Measurements from ENCODE around the gene ACP4.
"Not testable (repeated sequence)": the region's sequence is repeated elsewhere in the genome, so short reads cannot be mapped to it uniquely, and the experiment has no call there.

Gene ACP4

DNA sequence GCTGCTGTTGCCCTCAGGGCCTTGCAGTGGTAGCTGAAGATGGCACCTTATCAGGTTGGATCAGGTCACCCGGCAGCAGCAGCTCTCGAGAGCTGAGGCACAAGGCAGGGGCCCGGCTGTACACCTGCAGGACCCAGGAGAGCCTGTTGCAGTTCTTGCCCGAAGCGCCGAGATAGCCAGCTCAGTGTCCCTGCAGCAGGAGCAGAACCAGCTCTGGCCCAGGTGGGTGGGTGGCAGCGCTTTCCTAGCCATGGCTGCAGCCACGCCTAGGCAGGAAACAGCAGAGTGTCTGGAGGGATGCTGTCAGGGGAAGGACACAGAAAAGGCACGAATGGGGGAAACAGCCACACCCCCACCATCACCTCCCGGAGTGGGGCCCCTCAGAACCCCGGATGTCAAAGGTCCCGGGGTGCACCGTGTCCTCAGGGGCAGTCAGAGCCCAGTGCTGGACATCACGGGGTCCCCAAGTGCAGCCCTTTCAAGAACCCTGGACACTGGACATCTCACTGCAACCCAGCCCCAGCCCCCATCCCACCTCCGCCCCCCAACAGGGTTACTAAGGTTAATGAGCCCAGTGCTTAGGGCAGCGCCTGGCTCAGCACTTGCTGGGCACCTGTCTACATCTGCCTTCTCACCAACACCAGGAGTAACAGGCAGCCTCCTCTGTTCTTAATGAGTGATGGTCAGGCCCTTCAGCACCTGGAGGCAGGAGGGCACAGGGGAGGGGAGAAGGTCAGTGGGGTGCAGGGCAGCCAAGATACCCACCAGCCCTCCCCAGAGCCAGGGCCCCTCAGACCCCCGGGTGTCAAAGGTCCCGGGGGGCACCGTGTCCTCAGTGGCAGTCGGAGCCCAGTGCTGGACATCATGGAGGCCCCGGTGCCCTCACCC, 8.7 kb downstream of the ACP4 start:
- no peak for DNase-seq

DNA sequence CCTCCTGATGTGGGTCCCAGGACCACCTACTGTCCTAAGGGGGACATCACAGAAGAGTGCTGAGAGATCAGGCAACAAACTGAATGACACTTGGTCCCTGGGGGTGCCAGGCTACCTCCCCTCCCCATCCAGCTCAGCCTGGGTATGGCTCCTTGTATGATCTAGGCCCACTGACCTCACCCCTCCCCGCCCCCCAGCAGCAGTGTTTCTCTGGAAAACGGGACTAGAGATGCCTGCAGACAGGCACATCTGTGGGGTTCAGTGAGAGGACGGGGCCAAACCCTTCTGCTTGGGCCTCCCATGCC, 9.3 kb downstream of the ACP4 start:
- DNase-seq, result no peak

DNA sequence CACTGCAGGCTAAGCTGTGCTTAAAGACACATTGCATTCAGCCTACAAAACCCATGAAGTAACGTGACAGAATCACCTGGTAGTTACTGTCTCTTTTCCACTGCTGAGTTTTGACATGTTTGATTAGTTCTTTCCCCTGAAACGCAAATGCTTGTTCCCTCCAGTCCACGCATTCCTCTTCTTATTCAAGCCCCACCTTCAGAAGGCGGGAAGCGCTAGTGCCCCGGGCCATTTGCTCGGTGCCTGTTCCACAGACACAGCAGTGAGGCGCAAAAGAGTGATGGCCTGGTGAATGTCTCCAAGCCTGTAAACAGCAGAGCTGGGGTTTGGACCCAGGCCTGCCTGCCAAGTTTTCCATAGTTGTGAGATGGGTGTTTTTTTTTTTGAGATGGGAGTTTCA, 10.9 kb downstream of the ACP4 start:
- DNase-seq, result no peak

DNA sequence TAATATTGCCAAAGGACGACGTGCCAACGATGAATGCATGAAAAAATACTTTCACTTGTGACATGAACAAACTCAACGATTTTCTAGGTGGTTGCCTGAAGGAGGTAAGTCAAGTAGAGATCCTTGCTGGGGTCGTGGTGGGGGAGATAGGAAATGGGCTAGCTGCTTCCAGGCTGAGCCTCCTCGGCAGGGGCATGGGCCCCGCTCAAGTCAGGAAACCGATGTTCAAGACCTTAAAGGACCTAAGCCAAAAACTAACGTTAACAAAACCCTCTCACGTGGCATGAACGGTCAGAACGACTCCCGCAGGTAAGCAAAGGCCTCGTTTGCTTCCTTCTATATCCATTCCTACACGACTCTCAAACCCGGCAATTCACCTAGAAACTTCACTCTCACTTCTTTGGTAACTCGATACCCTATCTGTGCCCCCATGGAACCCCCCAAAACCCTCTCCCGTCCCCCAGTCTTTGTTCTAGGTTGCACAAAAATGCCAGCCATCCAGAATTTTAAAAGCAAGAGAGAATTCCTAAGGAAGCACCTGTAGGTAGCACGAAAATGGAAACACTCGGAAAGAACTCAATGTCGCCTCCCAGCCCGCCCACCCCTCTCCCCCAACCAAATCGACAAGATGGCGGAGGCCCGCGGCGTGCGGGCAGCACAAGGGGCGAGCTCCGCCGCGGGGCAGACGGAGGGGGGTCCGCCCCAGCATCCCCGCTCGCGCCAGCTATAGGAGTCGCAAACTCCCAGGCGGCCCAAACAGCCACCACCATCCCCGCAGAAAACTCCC, 13.6 kb downstream of the ACP4 start:
- no peak for DNase-seq

DNA sequence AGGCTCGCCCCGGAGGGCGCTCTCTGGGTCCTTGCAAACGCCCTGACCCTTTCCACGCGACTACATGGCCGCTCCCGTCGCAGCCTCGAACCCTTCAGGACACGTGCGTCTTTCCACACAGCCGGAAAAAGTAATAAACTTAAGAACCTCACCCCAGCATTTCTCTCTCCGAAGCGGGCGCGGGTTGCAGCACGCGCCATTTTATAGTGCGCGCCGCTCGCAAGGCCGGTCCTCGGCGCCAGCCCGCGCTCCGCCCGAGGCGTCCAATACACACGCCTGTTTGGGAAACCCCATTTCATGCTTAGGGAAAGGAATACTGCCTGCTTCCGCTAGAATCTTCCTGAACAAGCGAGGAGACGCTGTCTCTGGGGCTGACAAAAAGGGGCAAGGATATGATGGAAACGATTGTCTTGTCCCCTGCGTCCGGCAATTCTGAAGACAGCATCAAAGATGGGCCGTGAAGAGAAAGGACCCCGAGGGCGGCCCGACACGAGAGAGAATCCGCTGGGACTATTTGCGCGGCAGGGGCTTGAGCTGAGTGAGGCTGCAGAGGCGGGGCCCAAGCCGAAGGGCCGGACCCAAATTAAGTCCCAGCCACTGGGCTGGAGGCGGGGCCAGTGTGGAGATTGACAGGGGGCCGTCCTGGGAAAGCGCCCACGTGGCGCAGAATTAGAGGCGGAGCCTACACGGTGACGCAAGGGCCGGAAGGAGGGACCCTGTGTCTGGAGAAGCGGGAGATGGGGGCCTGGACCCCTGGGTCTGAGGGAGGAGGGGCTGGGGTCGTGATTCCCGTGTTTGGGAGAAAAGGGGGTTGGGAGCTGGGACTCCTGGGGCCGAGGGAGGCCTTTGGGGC, 14.4 kb downstream of the ACP4 start:
- DNase-seq, result peak; percentile 97

DNA sequence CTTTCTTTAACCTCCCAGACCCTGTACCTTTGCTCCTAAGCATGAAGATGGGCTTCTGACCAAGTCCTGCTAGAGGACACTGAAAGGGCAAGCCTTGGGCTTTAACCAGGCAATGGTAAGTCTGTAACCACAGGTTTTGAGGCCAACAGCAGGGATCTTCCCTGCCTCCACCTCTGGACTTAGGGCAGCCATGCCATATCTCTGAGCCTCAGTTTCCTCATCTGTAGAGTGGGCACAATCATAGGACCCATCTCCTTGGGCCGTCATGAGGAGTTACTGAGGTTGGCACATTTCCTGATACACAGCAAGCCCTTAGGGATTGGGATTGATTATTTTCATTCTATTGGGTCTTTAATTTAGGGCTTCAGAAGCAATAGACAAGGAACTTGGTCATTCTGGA, 18.6 kb downstream of the ACP4 start:
- DNase-seq, result no peak

DNA sequence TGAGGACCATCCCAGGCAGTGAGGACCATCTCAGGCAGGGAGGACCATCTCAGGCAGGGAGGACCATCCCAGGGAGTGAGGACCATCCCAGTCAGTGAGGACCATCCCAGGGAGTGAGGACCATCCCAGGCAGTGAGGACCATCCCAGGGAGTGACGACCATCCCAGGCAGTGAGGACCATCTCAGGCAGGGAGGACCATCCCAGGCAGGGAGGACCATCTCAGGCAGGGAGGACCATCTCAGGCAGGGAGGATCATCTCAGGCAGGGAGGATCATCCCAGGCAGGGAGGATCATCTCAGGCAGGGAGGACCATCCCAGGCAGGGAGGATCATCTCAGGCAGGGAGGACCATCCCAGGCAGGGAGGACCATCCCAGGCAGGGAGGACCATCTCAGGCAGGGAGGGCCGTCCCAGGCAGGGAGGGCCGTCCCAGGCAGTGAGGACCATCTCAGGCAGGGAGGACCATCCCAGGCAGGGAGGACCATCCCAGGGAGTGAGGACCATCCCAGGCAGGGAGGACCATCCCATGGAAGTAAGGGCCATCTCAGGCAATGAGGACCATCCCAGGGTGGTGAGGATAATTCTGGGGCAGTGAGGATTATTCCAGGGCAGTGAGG, 21.5 kb downstream of the ACP4 start:
- not testable (repeated sequence) for DNase-seq

DNA sequence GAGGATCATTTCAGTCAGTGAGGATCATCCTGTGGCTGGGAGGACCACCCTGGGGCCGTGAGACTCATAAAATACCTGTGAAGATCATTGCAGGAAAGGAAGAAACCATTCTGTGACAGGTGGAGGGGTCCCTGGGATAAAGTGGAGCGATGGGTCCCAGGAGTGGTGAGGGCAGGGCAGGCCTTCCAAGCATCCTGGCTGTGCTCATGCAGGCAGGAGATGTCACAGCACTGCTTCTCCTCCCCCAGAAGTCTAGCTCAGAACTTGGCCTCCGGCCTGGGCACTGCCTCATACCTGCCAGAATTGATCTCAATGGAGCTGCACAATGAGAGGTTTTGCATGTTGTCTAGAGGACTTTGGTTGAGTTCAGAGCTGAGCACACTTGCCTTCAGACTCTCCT, 22.3 kb downstream of the ACP4 start:
- no peak for DNase-seq

DNA sequence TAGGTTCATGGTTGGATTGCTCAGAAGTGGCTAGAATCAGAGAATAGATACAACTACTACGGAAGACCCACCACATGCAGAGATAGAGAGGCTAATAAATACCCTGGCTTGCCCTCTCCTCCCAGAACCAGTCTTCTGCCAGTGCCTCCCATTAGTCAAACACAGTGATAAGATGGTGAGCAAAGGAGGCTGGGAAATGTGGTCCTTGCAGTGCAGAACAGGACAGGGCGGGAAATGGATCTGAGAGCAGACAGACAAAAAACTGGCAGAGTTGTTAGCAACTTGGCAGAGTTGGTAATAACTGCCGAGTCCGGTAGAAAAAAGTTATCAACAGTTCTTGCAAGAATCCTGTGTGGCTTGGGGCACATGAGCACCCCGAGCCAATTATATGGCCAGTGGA, 24.7 kb downstream of the ACP4 start:
- DNase-seq, result no peak

DNA sequence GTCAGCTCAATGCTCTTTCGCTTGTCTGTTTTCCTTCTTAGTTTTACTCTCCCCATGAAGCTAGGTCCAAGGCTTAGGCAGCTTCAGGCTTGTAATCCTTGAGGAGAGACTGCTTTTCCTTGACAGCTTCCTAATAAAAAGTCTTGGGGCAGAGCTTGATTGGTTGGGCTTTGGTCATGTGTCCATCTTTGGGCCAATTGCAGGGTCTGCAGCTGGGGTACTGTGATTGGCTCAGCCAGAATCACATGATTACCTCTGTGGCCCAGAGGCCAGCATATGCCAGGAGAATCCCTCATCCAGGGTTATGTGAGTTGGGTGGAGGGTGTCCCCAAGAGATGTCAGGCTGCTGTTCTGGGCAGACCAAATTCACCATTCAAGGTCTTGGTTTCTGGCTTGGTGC, 25.2 kb downstream of the ACP4 start:
- no peak for DNase-seq

DNA sequence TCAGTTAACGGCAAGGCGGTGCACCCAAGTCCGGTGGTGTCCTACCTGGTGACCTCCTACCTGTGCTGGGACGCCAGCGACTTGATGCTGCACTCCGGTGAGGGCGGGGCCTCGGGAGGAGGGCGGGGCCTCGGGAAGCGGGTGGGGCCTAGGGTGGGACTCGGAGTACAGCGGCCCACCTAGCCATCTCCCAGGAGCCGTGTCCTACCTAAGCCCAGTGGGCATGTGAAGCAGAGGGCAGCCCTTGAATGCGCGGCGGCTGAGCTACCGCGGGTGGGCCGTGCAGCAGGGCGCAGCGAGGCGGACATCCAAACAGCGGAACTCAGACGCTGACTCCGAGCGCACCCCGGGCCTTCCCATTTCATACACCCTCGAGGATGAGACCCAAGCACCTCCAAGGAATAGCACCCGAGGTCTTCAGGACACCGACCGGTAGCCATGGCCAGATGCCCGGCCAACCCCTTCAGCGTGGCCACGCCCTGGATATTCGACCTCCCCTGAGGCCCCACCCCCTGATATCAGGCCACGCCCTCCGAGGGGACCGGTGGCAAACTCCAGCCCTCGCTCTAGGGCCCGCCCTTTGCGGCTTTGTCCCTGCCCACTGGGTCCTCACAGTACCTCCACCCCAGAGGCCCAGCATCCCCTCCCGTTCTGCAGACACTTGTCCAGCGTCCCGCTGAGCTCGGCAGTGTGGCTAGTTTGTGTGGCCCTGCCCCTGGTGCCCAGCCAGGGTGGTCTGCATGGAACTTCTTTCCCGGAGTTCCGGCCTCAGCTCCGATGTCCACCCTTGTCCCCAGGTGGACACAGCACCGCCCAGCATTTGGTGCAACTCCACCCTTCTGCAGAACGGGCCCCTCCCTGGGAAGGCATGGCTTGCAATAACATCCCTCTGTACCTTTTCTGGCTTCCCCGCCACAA, 28.0 kb downstream of the ACP4 start:
- DNase-seq, result no peak

DNA sequence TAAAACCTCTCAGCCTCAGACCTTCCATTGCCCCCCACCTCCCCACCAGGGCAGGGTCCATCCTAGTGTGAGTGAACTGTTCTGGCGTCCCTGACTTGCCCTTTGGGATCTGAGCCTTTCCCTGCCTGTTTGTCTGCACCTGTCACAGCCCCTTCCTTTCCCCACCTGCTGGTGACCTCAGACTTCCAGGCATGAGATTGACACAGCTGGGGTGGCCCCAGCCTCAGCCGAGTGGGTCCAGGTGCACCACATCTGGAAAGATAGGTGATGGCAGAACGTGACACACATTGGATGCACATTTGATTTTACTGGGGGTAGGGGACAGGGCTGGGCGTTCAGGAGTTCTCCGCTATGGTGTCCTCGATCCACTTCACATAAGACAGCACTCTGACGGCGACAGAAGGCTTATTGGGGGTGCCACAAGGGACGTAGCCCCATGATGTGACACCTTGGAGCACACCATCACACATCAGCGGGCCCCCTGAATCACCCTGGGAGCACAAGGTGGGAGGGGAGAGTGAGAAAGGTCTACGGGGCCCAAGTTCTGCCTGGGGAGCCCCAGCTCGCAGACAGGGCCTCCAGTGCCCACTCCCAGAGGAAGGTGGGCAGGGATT, 28.8 kb downstream of the ACP4 start:
- DNase-seq, result no peak

DNA sequence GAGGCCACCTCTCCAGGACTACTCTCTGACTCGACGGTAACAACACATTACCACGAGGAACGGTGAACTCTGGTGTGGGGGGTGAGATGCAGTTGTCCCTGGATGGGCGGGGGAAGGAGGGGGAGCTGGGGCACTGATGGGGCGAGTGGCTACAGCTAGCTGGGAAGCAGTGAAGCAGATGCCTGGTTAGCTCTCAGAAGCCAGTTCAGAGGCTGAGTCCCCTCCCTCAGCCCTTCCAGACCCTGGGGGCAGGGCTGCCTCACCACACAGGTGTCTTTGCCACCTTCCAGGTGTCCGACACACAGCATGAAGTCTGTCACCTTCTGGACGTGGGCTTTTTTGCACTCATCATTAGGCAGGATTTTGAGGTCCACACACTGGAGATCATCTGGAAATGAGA, 29.4 kb downstream of the ACP4 start:
- DNase-seq, result no peak

DNA sequence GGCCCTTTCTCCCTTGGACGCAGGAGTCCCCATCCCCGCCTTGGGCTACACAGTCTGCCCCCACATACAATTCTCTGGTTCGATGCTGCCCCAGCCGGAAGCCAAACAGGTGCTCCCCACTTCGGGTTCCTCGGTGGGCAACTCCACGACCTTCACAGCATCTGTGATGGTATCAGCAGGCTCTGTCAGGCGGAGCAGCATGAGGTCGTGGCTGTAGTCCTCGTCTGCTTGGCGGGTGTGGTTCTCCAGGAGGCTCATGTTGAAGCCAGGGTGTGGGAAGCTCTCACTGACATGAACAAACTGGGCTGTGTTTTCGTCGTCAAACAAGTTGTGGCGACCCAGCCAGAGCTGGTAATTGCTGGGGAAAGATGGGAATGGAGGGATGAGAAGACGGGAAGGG, 29.9 kb downstream of the ACP4 start:
- no peak for DNase-seq

DNA sequence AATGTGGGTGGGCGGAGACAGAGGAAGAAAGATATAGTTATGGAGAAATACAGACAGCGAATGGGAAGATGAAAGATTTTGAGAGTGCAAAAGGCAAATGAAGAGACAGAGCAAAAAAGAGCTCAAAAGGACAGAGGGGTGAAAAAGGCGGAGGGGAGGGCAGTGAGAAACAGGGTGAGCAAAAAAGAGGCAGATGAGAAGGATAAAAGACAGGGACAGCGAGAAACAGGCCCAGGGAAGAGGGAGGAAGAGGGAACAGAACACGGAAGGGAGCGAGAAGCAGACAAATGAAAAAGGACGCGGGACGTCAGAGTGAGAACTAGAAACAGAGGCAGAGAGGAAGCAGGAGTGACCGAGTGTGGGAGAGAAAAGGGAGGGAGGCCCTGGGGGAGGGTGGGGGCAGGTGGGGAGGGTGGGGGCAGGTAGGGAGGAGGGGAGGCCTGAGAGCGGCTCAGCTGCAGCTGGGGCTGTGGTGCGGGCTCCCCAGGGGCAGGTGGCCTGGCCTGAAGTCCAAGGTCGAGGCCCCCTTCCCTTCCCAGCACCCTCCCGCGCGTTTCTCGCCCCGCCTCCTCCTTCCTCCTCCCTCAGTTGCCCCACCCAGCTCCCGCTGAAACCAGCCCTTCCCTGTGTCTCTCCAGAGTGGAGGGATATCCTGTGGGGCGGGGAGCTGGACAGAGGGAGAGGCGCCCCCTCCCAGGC, 30.5 kb downstream of the ACP4 start:
- DNase-seq, result no peak

DNA sequence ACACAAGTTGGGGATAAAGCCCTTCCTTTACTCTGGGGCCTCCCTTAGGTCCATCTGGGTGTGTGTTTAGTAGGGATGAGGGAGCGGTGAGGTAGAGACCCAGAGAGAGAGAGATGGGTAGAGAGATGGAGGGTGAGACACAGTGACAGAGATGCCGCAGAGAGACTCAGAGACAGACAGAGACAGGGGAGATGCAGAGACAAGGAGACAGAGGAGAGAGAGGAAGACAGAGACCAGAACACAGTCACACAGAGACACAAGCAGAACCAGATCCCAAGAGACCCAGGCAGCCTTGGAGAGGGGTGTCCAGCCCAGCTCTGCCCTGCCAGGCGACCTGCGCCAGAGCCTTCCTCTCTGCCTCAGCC, 31.0 kb downstream of the ACP4 start:
- DNase-seq, result no peak

DNA sequence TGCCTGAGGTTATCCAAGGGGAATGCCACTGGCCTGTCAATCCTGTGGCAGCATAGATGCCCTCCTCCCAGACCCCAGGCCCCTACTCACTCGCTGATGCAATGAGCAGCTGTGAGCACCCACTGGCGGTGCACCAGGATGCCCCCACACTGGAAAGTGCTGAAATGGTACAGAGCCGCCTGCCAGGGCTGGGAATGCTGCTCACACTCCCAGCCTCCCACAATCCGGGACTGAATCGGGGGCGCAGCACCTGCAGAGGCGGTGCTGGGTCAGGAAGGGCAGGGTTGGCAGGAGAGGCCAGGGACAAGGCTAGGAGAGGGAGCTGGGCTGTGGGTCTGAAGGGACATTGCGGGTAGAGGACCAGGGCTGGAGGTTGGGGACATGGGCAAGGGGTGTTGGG, 31.4 kb downstream of the ACP4 start:
- DNase-seq, result no peak

DNA sequence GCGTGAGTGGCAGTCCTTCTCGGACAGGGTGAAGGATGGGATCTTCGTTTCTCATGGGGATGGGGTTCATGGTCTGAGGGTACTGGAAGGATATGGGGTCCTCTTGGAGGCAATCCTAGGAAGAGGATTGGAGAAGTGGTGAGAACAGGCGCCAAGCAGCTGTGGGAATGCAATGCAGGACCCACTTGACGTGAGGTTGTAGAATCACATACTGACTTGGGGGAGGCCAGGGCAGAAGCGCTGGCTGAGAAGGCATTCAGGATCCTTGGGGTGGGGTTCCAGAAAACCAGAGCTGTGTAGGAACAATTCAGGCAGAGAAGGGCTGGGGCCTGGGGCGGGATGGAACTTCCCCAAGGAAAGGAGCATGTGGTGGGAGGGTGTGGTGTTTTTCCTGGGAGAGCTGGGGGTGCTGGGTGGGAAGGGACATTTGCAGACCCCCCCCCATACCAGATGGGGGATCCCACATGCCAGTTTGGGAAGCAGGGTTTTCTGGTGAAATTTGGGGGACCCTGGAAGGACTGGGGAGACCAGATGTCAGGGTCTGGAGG, 32.5 kb downstream of the ACP4 start:
- DNase-seq, result no peak

DNA sequence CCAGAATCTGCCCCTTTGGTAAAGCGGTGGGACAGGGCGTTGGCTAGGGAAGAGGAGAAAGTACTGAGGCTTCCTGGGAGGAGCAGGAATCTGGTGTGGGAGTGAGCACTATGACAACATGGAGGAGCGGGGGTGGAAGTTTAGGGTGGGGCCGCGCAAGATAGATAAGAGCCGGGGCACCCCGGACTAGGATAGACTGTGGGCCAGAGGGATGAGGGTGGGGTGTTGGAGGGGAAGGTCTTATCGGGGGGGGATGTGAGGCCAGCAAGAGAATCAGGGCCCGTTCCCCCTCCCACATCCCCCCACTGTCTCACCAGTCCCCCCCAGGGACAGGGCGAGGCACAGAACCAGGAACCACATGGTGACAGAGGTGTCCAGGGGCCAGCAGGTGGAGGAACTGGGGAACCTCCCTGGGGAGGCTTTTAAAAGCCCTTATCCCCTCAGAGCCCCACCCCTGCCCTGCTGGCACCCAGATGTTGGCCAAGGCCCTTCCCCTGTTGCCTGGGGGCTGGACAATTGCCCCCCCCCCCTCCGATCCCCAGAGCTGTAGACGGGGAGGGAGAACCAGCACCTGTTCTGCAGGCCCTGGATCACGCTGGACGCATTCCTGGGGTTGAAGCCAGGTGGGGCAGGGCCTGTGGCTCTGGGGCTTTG, 33.3 kb downstream of the ACP4 start, which contains the start of gene KLK1:
Gene KLK1 (minus strand): TSS at position 399 of the 654 bp plus-strand sequence. CDS start 39 bp downstream, at position 360.
- no peak for DNase-seq

All from T1000 (cell line).